Esophagus muscularis mucosa (tissue), 4 donors: ENCODE data around the gene SPACA7. TPM values are rescaled to one million over a fixed set of nuclear protein-coding genes. Genes with fewer than 3 reads are reported as not detected.
A peak's percentile ranks its signal among the peaks of the same experiment; 100 is the strongest.

ENCODE experiments used
- DNase-seq: peaks from one replicate; pipeline ENCODE4 v3.0.0-alpha.2; 2017; ENCODE audit errors: extremely low spot score
- H3K27ac ChIP-seq, 4 donors: fragments of 200-600 bp; sonication (generic); replicated peaks in 1 of 4; 1 replicate in 3 of 4; 2 replicates in 1 of 4; pipeline ENCODE4 v1.5.1; 2016 to 2019; ENCODE audit warnings: mild to moderate bottlenecking in 1 of 4
- H3K27me3 ChIP-seq, 4 donors: fragments of 200-600 bp; sonication (generic); one replicate each; pipeline versions ENCODE4 v1.5.1 to v1.6.0; 2016 to 2019
- H3K36me3 ChIP-seq, 4 donors: fragments of 200-600 bp; sonication (generic); one replicate each; pipeline ENCODE4 v1.5.1; 2016 to 2019
- H3K4me1 ChIP-seq, 4 donors: fragments of 200-600 bp; sonication (generic); one replicate each; pipeline ENCODE4 v1.5.1; 2016 to 2019
- H3K4me3 ChIP-seq, 4 donors: fragments of 200-600 bp; sonication (generic); 1 replicate in 2 of 4; 2 replicates in 2 of 4; pipeline ENCODE4 v1.5.1; 2016 to 2019; ENCODE audit warnings: mild to moderate bottlenecking in 4 of 4, moderate library complexity in 1 of 4
- H3K9me3 ChIP-seq, 4 donors: fragments of 200-600 bp; sonication (generic); 1 replicate in 3 of 4; 2 replicates in 1 of 4; pipeline ENCODE4 v1.5.1; 2016 to 2019
- EP300 ChIP-seq: sonication (generic); formaldehyde crosslinking; IDR thresholded peaks from one replicate; pipeline ENCODE4 v1.6.1; 2017; ENCODE audit warnings: antibody characterized with exemption
- POLR2A ChIP-seq: fragments of 450-650 bp; IDR thresholded peaks from one replicate; pipeline ENCODE4 v1.6.1; 2017; ENCODE audit warnings: antibody characterized with exemption, moderate library complexity, mild to moderate bottlenecking, low read depth
- POLR2AphosphoS5 ChIP-seq, 2 donors: sonication (generic); formaldehyde crosslinking; IDR thresholded peaks; one replicate each; pipeline ENCODE4 v1.6.1; 2017; ENCODE audit warnings: antibody characterized with exemption in 2 of 2
- WGBS: methylation state at CpG from one replicate; pipeline ENCODE4 v1.1.5; 2018; 5-methylcytosine and 5-hydroxymethylcytosine counted together
- intact Hi-C: fragments of 100-400 bp; cut with DNase I; formaldehyde crosslinking; loops from one replicate; pipeline ENCODE4 v1.15.1; 2023
- total RNA-seq, 4 donors: library from RNA; depleted of rRNA; stranded (reverse); fragments of >200 nt; gene quantifications; one replicate each; pipeline versions ENCODE4 v1.1.0 to v1.2.1, GENCODE V29; 2016
- TF ChIP-seq, protein P1 (sequence below), 3 experiments: fragments of 200-600 bp in 2 of 3; fragments of 450-650 bp in 1 of 3; sonication (generic) in 2 of 3; IDR thresholded peaks; one replicate each; pipeline ENCODE4 v1.5.1; 2017 to 2019; ENCODE audit warnings: antibody characterized with exemption in 3 of 3, mild to moderate bottlenecking in 2 of 3, moderate library complexity in 1 of 3

SPACA7 gene
- total RNA-seq, 4 donors from 2014 or later = not detected

DNA sequence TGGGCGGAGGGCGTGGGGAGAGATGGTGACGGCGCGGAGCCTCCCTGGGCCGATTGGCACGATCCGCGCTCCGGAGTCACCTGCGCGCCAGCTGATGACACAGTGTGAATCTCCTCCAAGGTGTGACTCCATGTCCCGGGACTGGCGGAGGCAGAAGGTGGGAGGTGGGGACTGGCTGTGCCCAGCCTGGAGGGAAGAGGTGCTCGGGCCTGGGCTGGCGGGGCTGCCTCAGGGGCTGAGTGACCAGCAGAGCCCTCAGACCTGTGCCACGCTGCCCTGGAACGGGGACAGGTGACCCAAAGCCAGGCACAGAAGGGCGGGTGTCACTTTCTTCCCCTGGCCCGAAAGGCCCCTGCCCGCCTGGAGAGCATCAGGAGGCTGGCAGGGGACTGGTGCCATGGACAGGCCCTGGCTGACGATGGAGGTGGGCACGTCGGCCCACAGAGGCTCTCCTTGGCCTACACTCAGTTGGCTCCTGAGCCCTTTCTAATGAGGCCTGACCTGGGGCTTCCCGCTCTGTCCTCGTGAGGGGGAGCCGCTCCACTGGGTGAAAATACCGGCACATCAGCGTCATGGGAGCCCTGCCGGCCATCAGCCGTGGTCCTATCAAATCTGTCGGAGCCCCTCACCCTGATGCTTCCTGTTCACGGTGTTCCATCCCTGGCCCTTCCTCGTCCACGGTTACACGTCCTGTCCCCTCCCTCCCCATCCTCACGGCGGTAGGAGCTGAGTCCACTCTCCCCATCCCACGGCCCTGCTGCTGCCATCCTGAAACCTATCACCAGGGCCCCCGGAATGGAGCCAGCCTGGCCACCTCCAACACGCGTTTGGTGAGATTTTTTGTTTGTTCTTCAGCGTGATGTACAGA, 75.6 kb downstream of the SPACA7 start:
- no peaks in the 10 kb centered on the region for H3K4me1 ChIP-seq
- H3K27ac ChIP-seq = no peak overlapping the region
- no peaks in the 10 kb centered on the region for H3K36me3 ChIP-seq
- no peak overlapping the region for H3K4me3 ChIP-seq
- intact Hi-C loops = no loop called here
- no peak for TF ChIP-seq EP300
- no peak for TF ChIP-seq POLR2AphosphoS5 (IDR thresholded peaks at IDR 0.05)
- TF ChIP-seq POLR2A = no peak
- TF ChIP-seq, protein P1, sequence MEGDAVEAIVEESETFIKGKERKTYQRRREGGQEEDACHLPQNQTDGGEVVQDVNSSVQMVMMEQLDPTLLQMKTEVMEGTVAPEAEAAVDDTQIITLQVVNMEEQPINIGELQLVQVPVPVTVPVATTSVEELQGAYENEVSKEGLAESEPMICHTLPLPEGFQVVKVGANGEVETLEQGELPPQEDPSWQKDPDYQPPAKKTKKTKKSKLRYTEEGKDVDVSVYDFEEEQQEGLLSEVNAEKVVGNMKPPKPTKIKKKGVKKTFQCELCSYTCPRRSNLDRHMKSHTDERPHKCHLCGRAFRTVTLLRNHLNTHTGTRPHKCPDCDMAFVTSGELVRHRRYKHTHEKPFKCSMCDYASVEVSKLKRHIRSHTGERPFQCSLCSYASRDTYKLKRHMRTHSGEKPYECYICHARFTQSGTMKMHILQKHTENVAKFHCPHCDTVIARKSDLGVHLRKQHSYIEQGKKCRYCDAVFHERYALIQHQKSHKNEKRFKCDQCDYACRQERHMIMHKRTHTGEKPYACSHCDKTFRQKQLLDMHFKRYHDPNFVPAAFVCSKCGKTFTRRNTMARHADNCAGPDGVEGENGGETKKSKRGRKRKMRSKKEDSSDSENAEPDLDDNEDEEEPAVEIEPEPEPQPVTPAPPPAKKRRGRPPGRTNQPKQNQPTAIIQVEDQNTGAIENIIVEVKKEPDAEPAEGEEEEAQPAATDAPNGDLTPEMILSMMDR (IDR thresholded peaks at IDR 0.05) = no peak
- H3K9me3 ChIP-seq = peaks cover 0 to 8% (median 3%) of the 10 kb centered on the region in 4 donors
- H3K27me3 ChIP-seq = peaks cover 0 to 78% (median 0%) of the 10 kb centered on the region in 4 donors
- 86% methylated on average over 40 of the region's 43 CpGs for WGBS
- DNase-seq = peak; percentile 70

- DNase-seq = peak; percentile 70
- 83% methylated on average over 19 of the region's 36 CpGs for WGBS
- no peak overlapping the region for H3K27ac ChIP-seq
- H3K9me3 ChIP-seq = peaks cover 0 to 8% (median 3%) of the 10 kb centered on the region in 4 donors
- H3K27me3 ChIP-seq = peaks cover 0 to 70% (median 0%) of the 10 kb centered on the region in 4 donors
- H3K4me3 ChIP-seq = no peak overlapping the region
- intact Hi-C loops = no loop called here
- no peaks in the 10 kb centered on the region for H3K4me1 ChIP-seq
- H3K36me3 ChIP-seq = no peaks in the 10 kb centered on the region
- TF ChIP-seq POLR2A (no peak), POLR2AphosphoS5 (IDR thresholded peaks at IDR 0.05) (no peak), EP300 (no peak)
- TF ChIP-seq, protein P1 (IDR thresholded peaks at IDR 0.05) = no peak
Observed at GRCh38 chr13:112452380-112453206, 76.4 kb downstream of the SPACA7 start.

DNA sequence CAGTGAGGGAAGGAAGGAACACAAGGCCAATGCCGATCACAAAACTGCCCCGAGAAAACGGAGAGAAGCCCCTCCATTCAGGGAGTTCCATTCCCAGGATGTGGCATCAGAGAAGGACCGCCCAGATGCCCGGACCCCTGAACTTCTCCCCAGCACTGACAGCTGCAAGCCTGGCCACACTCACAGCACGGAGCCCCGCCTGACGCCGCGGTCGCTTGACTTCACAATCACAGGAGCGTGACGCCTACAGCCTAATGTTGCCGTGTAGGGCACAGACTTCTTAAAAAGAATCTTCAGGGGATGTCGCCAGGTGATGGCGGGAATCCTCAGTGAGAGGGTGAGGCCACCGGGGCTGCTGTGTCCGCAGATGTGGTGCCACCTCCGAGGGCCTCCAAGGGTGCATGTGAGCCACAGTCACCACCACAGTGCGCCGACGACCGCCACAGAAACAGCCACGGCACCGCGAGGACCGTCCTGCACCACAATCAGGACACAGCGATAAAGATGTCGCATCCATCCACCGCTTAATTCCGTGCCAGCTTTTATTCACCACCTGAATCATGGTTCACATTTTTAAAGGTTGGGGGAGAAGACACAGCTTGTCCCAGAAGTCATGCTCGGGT, 77.2 kb downstream of the SPACA7 start:
- peaks cover 0 to 63% (median 0%) of the 10 kb centered on the region in 4 donors for H3K27me3 ChIP-seq
- peaks cover 0 to 9% (median 3%) of the 10 kb centered on the region in 4 donors for H3K9me3 ChIP-seq
- no peak overlapping the region for H3K27ac ChIP-seq
- peak; percentile 77 for DNase-seq
- H3K36me3 ChIP-seq = no peaks in the 10 kb centered on the region
- H3K4me3 ChIP-seq = no peak overlapping the region
- WGBS = 92% methylated on average over 25 of the region's 32 CpGs
- TF ChIP-seq, protein P1 (IDR thresholded peaks at IDR 0.05) = no peak
- TF ChIP-seq POLR2AphosphoS5 (IDR thresholded peaks at IDR 0.05) = no peak
- TF ChIP-seq EP300 = no peak
- no peaks in the 10 kb centered on the region for H3K4me1 ChIP-seq
- intact Hi-C loops = no loop called here

DNA sequence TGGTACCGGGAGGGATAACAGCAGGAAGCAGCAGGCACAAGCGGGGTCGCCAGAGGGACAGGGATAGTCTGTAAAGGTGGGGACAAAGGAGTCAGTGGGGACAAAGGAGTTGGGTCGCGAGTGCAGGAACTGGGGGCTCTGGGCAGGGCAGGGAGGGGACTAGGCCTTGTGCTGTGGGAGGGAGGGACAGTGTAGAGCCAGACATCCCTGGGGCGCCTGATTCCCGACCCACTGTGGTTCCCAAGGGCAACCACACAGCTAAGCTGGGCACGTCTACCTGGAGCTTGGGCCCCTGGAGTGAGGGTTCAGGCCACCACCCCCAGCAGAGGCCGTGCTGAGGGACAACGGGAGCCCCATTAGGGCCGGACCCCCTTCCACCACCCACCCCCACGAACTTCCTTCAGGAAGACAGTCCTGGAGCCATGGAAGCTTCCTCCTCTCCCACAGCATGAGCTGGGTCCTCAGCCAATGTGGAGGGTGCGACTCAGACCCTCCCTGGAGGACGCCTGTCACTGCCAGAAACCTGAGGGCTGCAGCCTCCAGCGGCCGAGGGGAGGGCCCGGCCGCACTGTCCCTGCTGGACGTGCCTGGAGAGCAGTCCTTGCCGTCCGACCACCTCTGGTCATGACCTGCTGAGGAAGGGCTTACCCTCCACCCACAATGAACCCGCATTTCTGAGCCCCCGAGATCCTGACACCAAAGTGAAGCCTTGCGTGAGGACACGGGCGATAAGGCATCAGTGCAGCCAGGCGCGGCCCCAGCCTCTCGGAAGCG, 77.9 kb downstream of the SPACA7 start:
- no peaks in the 10 kb centered on the region for H3K36me3 ChIP-seq
- TF ChIP-seq EP300 (no peak), POLR2A (no peak), POLR2AphosphoS5 (IDR thresholded peaks at IDR 0.05) (no peak)
- TF ChIP-seq, protein P1 (IDR thresholded peaks at IDR 0.05) = no peak
- 79% methylated on average over 20 of the region's 30 CpGs for WGBS
- H3K27ac ChIP-seq = no peak overlapping the region
- no peaks in the 10 kb centered on the region for H3K4me1 ChIP-seq
- H3K27me3 ChIP-seq = peaks cover 0 to 56% (median 0%) of the 10 kb centered on the region in 4 donors
- DNase-seq = peak; percentile 86
- H3K4me3 ChIP-seq = no peak overlapping the region
- H3K9me3 ChIP-seq = peaks cover 0 to 16% (median 8%) of the 10 kb centered on the region in 4 donors
- intact Hi-C loops = no loop called here
